Middle frontal gyrus (tissue), 1 donor: ENCODE results near the gene PCDHB5.
"Not testable (repeated sequence)": the region's sequence is repeated elsewhere in the genome, so short reads cannot be mapped to it uniquely, and the experiment has no call there.

Source experiments
- DNase-seq: peaks from one replicate; pipeline ENCODE4 v3.0.0-alpha.2; 2015; ENCODE audit warnings: low spot score; ENCODE audit errors: extremely low spot score

The PCDHB5 gene

DNA sequence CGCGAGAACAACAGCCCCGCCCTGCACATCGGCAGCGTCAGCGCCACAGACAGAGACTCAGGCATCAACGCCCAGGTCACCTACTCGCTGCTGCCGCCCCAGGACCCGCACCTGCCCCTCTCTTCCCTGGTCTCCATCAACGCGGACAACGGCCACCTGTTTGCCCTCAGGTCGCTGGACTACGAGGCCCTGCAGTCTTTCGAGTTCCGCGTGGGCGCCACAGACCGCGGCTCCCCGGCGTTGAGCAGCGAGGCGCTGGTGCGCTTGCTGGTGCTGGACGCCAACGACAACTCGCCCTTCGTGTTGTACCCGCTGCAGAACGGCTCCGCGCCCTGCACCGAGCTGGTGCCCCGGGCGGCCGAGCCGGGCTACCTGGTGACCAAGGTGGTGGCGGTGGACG, 16.6 kb downstream of the PCDHB5 start:
- DNase-seq: not testable (repeated sequence)

DNA sequence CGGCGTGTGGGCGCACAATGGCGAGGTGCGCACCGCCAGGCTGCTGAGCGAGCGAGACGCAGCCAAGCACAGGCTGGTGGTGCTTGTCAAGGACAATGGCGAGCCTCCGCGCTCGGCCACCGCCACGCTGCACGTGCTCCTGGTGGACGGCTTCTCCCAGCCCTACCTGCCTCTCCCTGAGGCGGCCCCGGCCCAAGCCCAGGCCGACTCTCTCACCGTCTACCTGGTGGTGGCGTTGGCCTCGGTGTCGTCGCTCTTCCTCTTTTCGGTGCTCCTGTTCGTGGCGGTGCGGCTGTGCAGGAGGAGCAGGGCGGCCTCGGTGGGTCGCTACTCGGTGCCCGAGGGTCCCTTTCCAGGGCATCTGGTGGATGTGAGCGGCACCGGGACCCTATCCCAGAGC, 17.1 kb downstream of the PCDHB5 start:
- DNase-seq: not testable (repeated sequence)

DNA sequence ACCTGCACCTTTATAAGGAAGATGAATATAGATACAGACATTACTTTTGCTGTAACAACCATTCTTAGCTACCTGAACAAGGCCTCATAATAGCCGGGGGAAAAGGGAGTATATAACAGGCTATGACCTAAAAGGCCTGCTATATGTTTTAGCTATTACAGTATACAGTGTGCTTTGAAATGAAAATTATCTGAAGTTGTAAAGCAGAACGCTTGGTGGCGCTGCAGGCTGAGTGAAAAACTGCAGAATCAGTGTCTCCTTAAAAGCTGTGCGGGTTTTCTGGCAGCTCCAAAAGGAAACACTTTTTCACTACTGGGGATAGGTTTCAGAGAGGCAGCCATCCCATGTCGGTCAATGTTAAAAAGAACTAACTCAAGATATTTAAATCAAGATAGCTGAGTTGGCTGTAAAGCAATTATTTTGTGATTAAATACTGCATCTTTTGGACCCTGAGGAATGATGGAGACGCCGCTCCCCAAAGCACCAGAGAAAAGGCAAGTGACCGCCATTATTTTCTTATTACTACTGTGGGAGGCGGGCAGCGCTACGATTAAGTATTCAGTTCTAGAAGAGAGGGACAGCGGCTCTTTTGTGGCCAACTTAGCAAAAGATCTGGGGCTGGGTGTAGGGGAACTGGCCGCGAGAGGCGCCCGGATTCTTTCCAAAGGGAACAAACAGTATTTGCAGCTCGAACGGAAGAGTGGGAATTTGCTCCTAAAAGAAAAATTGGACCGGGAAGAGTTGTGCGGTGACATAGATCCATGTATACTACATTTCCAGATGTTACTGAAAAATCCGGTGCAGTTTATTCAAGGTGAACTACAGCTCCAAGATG, 20.8 kb downstream of the PCDHB5 start:
- DNase-seq: no peak

DNA sequence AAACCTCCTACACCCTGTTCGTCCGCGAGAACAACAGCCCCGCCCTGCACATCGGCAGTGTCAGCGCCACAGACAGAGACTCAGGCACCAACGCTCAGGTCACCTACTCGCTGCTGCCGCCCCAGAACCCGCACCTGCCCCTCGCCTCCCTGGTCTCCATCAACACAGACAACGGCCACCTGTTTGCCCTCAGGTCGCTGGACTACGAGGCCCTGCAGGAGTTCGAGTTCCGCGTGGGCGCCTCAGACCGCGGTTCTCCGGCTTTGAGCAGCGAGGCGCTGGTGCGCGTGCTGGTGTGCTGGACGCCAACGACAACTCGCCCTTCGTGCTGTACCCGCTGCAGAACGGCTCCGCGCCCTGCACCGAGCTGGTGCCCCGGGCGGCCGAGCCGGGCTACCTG, 22.4 kb downstream of the PCDHB5 start:
- not testable (repeated sequence) for DNase-seq

DNA sequence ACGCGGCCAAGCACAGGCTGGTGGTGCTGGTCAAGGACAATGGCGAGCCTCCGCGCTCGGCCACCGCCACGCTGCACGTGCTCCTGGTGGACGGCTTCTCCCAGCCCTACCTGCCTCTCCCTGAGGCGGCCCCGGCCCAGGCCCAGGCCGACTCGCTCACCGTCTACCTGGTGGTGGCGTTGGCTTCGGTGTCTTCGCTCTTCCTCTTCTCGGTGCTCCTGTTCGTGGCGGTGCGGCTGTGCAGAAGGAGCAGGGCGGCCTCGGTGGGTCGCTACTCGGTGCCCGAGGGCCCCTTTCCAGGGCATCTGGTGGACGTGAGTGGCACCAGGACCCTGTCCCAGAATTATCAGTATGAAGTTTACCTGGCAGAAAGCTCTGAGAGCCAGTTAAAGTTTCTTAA, 22.9 kb downstream of the PCDHB5 start:
- not testable (repeated sequence) for DNase-seq

DNA sequence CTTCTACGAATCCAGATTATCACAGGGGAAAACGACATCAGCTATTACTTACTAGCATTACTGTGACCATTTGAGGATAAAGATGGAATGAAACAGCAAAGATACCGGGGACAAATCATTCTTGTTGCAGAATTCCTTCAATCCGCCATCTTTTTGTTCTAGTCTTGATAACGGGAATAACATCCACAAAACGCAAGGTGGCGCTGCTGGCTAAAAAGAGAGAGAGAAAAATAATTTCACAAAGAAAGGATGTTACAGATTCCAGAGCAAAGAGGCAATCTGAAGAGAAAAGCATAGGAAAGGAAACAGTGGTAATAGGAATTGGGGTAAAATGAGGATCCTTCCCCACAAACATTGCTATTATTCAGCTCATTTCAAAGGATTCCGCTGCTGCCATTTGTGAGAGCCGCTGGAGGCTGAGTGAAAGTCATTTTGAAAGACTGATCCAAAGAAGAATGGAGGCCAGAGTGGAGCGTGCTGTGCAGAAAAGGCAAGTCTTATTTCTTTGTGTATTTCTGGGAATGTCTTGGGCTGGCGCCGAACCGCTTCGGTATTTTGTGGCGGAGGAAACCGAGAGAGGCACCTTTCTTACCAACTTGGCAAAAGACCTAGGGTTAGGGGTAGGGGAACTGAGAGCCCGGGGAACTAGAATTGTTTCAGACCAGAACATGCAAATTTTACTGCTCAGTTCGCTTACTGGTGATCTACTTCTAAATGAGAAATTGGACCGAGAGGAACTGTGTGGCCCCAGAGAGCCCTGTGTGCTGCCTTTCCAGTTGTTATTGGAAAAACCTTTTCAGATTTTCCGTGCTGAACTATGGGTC, 37.6 kb downstream of the PCDHB5 start, which contains the start of gene PCDHB7:
PCDHB7 (plus strand) TSS at position 264 of the 824 bp plus-strand sequence; CDS start at position 456, 192 bp downstream.
- DNase-seq: no peak

DNA sequence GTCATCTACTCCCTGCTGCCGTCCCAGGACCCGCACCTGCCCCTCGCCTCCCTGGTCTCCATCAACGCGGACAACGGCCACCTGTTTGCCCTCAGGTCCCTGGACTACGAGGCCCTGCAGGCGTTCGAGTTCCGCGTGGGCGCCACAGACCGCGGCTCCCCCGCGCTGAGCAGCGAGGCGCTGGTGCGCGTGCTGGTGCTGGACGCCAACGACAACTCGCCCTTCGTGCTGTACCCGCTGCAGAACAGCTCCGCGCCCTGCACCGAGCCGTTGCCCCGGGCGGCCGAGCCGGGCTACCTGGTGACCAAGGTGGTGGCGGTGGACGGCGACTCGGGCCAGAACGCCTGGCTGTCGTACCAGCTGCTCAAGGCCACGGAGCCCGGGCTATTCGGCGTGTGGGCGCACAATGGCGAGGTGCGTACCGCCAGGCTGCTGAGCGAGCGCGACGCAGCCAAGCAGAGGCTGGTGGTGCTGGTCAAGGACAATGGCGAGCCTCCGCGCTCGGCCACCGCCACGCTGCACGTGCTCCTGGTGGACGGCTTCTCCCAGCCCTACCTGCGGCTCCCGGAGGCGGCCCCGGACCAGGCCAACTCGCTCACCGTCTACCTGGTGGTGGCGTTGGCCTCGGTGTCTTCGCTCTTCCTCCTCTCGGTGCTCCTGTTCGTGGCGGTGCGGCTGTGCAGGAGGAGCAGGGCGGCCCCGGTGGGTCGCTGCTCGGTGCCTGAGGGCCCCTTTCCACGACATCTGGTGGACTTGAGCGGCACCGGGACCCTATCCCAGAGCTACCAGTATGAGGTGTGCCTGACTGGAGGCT, 39.5 kb downstream of the PCDHB5 start:
- DNase-seq: not testable (repeated sequence)

DNA sequence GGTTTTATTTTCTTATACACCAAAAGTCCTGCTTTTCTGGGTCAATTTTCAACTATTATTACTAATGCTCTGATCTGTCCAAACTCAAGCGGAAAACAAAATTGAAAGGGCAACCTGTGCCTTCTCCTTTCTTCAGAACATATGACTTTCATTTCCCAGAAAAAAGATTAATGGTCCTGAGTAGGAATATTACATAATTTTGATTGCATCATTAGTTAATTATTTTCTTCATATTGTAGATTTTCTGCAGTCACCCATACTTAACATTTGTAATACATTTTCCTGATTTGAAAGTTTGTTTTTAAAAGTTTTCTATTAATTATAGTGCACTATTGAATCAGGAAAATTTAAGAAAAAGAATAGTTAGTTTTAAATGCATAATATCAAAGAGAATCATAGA, 40.9 kb downstream of the PCDHB5 start:
- no peak for DNase-seq

DNA sequence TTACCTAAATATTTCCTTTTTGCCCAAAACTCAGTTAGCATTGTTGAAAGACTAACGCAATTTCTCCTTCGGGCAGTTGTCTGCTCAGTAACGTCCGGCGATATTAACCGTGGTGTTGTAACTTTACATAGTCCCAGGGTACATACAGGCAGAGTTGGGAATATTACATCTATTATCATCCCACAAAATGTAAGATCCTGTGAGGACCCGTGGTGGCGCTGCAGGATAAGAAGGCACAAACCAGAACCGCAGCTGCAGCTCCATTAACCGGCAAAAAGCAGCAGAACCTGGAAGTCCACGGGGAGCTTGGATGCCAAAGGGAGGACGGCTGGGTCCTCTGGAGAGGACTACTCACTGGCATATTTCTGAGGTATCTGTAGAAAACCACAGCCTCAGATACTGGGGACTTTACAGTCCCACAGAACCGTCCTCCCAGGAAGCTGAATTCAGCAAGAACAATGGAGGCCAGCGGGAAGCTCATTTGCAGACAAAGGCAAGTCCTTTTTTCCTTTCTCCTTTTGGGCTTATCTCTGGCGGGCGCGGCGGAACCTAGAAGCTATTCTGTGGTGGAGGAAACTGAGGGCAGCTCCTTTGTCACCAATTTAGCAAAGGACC, 42.7 kb downstream of the PCDHB5 start, which contains the start of gene PCDHB8:
PCDHB8 (plus strand) TSS at position 214 of the 615 bp plus-strand sequence; CDS start at position 459, 245 bp downstream.
- not testable (repeated sequence) for DNase-seq

DNA sequence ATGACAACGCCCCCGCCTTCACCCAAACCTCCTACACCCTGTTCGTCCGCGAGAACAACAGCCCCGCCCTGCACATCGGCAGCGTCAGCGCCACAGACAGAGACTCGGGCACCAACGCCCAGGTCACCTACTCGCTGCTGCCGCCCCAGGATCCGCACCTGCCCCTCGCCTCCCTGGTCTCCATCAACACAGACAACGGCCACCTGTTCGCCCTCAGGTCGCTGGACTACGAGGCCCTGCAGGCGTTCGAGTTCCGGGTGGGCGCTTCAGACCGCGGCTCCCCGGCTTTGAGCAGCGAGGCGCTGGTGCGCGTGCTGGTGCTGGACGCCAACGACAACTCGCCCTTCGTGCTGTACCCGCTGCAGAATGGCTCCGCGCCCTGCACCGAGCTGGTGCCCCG, 44.4 kb downstream of the PCDHB5 start:
- not testable (repeated sequence) for DNase-seq

DNA sequence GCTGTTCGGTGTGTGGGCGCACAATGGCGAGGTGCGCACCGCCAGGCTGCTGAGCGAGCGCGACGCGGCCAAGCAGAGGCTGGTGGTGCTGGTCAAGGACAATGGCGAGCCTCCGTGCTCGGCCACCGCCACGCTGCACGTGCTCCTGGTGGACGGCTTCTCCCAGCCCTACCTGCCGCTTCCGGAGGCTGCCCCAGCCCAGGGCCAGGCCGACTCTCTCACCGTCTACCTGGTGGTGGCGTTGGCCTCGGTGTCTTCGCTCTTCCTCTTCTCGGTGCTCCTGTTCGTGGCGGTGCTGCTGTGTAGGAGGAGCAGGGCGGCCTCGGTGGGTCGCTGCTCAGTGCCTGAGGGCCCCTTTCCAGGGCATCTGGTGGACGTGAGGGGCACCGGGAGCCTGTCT, 44.9 kb downstream of the PCDHB5 start:
- not testable (repeated sequence) for DNase-seq

DNA sequence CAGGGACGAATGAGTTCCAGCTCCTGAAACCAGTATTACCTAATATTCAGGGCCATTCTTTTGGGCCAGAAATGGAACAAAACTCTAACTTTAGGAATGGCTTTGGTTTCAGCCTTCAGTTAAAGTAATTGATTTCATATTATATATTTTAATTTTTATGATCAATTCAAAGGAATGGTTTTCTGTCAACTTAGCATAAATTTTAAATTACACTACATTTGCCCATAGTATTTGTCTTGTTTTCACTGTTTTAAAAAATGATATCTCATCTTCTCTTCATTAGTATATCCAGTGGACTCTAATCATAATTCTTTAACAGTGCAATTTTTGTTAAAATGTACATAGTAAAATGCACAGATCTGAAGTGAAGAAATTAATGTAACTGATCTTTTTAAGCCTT, 45.3 kb downstream of the PCDHB5 start:
- no peak for DNase-seq

DNA sequence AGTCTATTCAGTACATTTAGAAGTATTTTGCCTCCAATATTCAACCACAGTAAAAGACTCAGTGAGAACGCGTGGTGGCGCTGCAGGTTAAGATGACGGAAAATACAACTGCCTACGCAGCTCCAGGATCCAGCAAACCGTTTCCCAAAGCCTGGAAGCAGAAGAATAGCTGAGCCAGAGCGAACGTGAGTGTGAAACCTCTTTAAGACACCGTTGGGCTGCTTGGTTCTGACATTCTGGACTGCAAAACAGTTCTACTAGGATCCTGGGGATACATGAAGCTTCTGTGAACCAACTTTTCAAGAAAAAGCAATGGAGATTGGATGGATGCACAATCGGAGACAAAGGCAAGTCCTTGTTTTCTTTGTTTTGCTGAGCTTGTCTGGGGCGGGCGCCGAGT, 47.2 kb downstream of the PCDHB5 start, which contains the start of gene PCDHB16:
PCDHB16 (plus strand) TSS at position 140 of the 400 bp plus-strand sequence; CDS start at position 313, 173 bp downstream.
- no peak for DNase-seq

DNA sequence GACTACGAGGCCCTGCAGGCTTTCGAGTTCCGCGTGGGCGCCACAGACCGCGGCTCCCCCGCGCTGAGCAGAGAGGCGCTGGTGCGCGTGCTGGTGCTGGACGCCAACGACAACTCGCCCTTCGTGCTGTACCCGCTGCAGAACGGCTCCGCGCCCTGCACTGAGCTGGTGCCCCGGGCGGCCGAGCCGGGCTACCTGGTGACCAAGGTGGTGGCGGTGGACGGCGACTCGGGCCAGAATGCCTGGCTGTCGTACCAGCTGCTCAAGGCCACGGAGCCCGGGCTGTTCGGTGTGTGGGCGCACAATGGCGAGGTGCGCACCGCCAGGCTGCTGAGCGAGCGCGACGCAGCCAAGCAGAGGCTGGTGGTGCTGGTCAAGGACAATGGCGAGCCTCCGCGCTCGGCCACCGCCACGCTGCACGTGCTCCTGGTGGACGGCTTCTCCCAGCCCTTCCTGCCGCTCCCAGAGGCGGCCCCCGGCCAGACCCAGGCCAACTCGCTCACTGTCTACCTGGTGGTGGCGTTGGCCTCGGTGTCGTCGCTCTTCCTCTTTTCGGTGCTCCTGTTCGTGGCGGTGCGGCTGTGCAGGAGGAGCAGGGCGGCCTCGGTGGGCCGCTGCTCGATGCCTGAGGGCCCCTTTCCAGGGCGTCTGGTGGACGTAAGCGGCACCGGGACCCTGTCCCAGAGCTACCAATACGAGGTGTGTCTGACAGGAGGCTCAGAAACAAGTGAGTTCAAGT, 49.3 kb downstream of the PCDHB5 start:
- not testable (repeated sequence) for DNase-seq

DNA sequence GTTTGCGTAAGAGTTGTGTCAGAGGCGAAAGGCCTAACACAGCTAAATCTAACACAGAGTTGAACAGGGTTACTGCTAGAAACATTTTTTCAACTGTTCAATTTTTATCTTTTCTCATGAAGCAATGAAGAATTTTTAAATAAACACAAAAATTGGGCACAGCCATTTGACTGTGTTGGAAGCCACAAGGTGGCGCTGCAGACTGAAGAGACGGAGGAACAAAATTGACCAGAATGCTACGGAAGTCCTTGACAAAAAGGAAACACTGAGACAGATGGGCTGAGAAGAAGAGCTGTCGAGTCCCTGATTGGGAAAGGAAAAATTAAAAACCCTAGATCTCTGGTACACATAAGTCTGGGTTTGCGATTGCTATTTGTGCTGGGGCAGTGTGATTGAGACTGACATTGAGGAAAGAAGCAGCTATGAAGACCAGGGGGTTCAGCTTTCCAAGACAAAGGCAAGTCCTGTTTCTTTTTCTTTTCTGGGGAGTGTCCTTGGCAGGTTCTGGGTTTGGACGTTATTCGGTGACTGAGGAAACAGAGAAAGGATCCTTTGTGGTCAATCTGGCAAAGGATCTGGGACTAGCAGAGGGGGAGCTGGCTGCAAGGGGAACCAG, 52.0 kb downstream of the PCDHB5 start, which contains the start of gene PCDHB9:
PCDHB9 (plus strand) TSS at position 265 of the 616 bp plus-strand sequence; CDS start at position 423, 158 bp downstream.
- DNase-seq: no peak
